GM23338 (cell line): ENCODE measurements around the gene MYORG. TPM values are rescaled to one million over a fixed set of nuclear protein-coding genes. Genes with fewer than 3 reads are reported as not detected.

Source experiments
- ATAC-seq: fragments of 200-7000 bp; cut with Tn5 transposase; 3 replicates; pipeline ENCODE4 v1.9.1; 2020
- DNase-seq: peaks from one replicate; pipeline ENCODE4 v3.0.0-alpha.2; 2015; ENCODE audit warnings: low spot score
- H2AFZ ChIP-seq: fragments of 200-600 bp; sonication (generic); 2 replicates; pipeline ENCODE4 v1.8.0; 2016; ENCODE audit warnings: antibody characterized with exemption, mild to moderate bottlenecking, moderate library complexity
- H3F3A ChIP-seq: fragments of 200-600 bp; sonication (generic); replicated peaks from 2 replicates; pipeline ENCODE4 v1.8.0; 2017; ENCODE audit warnings: antibody characterized with exemption, mixed run types, low read depth
- H3K27ac ChIP-seq: fragments of 200-600 bp; sonication (generic); 2 replicates; pipeline ENCODE4 v1.6.1; 2016; ENCODE audit warnings: low read depth
- H3K27me3 ChIP-seq: fragments of 200-600 bp; sonication (generic); 2 replicates; pipeline ENCODE4 v1.8.0; 2016; ENCODE audit warnings: mild to moderate bottlenecking, mixed run types, moderate library complexity; ENCODE audit not compliant: insufficient read depth
- H3K36me3 ChIP-seq: fragments of 200-600 bp; sonication (generic); 2 replicates; pipeline ENCODE4 v1.8.0; 2016; ENCODE audit warnings: mild to moderate bottlenecking; ENCODE audit not compliant: insufficient read depth
- H3K4me1 ChIP-seq: fragments of 200-600 bp; sonication (generic); 2 replicates; pipeline ENCODE4 v1.8.0; 2016; ENCODE audit warnings: mild to moderate bottlenecking, moderate library complexity; ENCODE audit not compliant: insufficient read depth
- H3K4me2 ChIP-seq: fragments of 200-600 bp; sonication (generic); 2 replicates; pipeline ENCODE4 v1.7.1; 2017; ENCODE audit warnings: mixed run types
- H3K4me3 ChIP-seq: fragments of 200-600 bp; sonication (generic); 2 replicates; pipeline ENCODE4 v1.6.1; 2016; ENCODE audit warnings: mixed run types
- H3K79me2 ChIP-seq: fragments of 200-600 bp; sonication (generic); replicated peaks from 2 replicates; pipeline ENCODE4 v1.8.0; 2017; ENCODE audit warnings: mild to moderate bottlenecking; ENCODE audit not compliant: insufficient read depth
- H3K9me2 ChIP-seq: fragments of 200-600 bp; sonication (generic); 2 replicates; pipeline ENCODE4 v1.8.0; 2017; ENCODE audit not compliant: insufficient read depth
- H4K20me1 ChIP-seq: fragments of 200-600 bp; sonication (generic); replicated peaks from 2 replicates; pipeline ENCODE4 v1.8.0; 2017; ENCODE audit warnings: mild to moderate bottlenecking; ENCODE audit not compliant: insufficient read depth
- H3K27ac Mint-ChIP-seq: 2 replicates; pipeline ENCODE4 v1.8.0; 2020; ENCODE audit warnings: inconsistent platforms, mild to moderate bottlenecking, moderate library complexity, mixed read lengths
- H3K27me3 Mint-ChIP-seq: 3 replicates; pipeline ENCODE4 v1.8.0; 2022; ENCODE audit warnings: low read depth, mild to moderate bottlenecking, moderate library complexity, mixed read lengths, inconsistent platforms; ENCODE audit not compliant: insufficient read depth, poor library complexity
- H3K36me3 Mint-ChIP-seq: 3 replicates; pipeline ENCODE4 v1.8.0; 2021; ENCODE audit warnings: low read depth, mild to moderate bottlenecking, inconsistent platforms, moderate library complexity, mixed read lengths
- H3K4me1 Mint-ChIP-seq: 3 replicates; pipeline ENCODE4 v1.8.0; 2020; ENCODE audit warnings: mild to moderate bottlenecking, inconsistent platforms, mixed read lengths
- H3K4me3 Mint-ChIP-seq: 3 replicates; pipeline ENCODE4 v1.8.0; 2021; ENCODE audit warnings: moderate library complexity, mild to moderate bottlenecking, inconsistent platforms, mixed read lengths
- H3K9me3 Mint-ChIP-seq: 3 replicates; pipeline ENCODE4 v1.8.0; 2020; ENCODE audit warnings: moderate library complexity, mild to moderate bottlenecking, inconsistent platforms, mixed read lengths
- CREB1 ChIP-seq: fragments of 250-450 bp; sonication (Bioruptor Pico); IDR thresholded peaks from 2 replicates; pipeline ENCODE4 v1.5.0; 2020; ENCODE audit warnings: low read depth, mild to moderate bottlenecking, moderate library complexity
- EZH2 ChIP-seq: fragments of 200-600 bp; sonication (generic); IDR thresholded peaks from one replicate; pipeline ENCODE4 v1.8.0; 2017; ENCODE audit warnings: antibody characterized with exemption, mild to moderate bottlenecking, low read depth; ENCODE audit not compliant: unreplicated experiment
- EZH2phosphoT487 ChIP-seq: fragments of 200-600 bp; sonication (generic); IDR thresholded peaks from one replicate; pipeline ENCODE4 v1.8.1; 2018; ENCODE audit warnings: antibody characterized with exemption; ENCODE audit not compliant: unreplicated experiment
- JUNB ChIP-seq: IDR thresholded peaks from one replicate; pipeline ENCODE4 v1.6.1; 2016; ENCODE audit warnings: antibody characterized with exemption; ENCODE audit not compliant: unreplicated experiment
- POLR2AphosphoS5 ChIP-seq: IDR thresholded peaks from 2 replicates; pipeline ENCODE4 v1.6.1; 2016; ENCODE audit warnings: antibody characterized with exemption, low read depth
- STAT1 ChIP-seq: IDR thresholded peaks from one replicate; pipeline ENCODE4 v1.6.1; 2016; ENCODE audit warnings: antibody characterized with exemption; ENCODE audit not compliant: unreplicated experiment
- ZNF114 ChIP-seq: fragments of 250-450 bp; sonication (Bioruptor Pico); IDR thresholded peaks from 2 replicates; pipeline ENCODE4 v1.5.0; 2020; ENCODE audit warnings: mild to moderate bottlenecking, moderate library complexity
- polyA plus RNA-seq: library from polyadenylated mRNA; unstranded; fragments of >200 nt; fragmentation: Nextera tagmentation; extraction: Ambion mirVana; gene quantifications from 2 replicates; pipeline ENCODE4 v1.2.1, GENCODE V29; 2016
- total RNA-seq: library from RNA; depleted of rRNA; stranded (reverse); fragments of >200 nt; shearing (Covaris generic); gene quantifications from 2 replicates; pipeline ENCODE4 v1.2.3, GENCODE V29; 2014
- TF ChIP-seq, protein P1 (sequence below): IDR thresholded peaks from 2 replicates; pipeline ENCODE4 v1.6.1; 2016; ENCODE audit warnings: antibody characterized with exemption

MYORG gene
- total and polyA plus RNA-seq, 2 experiments from 2014 or later, result 1.5 to 7.3 TPM

DNA sequence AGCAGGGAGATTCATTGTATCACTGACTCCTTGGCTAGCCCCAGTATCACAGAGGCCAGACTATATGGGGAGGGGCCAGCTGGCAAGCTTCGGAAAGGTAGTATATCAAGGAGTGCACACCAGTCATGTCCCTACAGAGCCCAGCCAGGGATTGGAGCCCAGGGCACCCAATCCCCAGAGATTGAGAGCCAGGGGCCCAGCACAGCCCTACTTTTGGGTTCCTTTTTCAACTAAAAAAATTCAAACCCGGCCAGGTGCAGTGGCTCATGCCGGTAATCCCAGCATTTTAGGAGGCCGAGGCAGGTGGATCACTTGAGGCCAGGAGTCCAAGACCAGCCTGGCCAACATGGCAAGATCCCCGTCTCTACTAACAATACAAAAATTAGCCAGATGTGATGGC is 5.4 kb upstream of the MYORG start:
- Mint-ChIP-seq H3K36me3 (no peaks in the 10 kb centered on the region), H3K4me3 (peak overlapping the region; percentile 89; the same call in 2 of the 3 replicates), H3K9me3 (no peaks in the 10 kb centered on the region; the same call in 2 of the 3 replicates), H3K4me1 (peaks cover 10% of the 10 kb centered on the region), H3K27ac (no peak overlapping the region), H3K27me3 (peaks cover 36% of the 10 kb centered on the region)
- no peak for ATAC-seq
- Histone ChIP-seq H3K36me3 (no peaks in the 10 kb centered on the region), H3K4me2 (peak overlapping the region; percentile 97), H3K27ac (no peak overlapping the region), H3K9me2 (no peaks in the 10 kb centered on the region), H3F3A (no peaks in the 10 kb centered on the region; the same call in 1 of the 2 replicates), H2AFZ (peak overlapping the region; percentile 99; the same call in 1 of the 2 replicates), H3K27me3 (peaks cover 44% of the 10 kb centered on the region), H3K4me1 (peaks cover 10% of the 10 kb centered on the region), H3K79me2 (no peaks in the 10 kb centered on the region), H4K20me1 (no peaks in the 10 kb centered on the region), H3K4me3 (peak overlapping the region; percentile 67; the same call in 1 of the 2 replicates)
- TF ChIP-seq, protein P1, sequence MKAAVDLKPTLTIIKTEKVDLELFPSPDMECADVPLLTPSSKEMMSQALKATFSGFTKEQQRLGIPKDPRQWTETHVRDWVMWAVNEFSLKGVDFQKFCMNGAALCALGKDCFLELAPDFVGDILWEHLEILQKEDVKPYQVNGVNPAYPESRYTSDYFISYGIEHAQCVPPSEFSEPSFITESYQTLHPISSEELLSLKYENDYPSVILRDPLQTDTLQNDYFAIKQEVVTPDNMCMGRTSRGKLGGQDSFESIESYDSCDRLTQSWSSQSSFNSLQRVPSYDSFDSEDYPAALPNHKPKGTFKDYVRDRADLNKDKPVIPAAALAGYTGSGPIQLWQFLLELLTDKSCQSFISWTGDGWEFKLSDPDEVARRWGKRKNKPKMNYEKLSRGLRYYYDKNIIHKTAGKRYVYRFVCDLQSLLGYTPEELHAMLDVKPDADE, result no peak
- DNase-seq, result no peak

DNA sequence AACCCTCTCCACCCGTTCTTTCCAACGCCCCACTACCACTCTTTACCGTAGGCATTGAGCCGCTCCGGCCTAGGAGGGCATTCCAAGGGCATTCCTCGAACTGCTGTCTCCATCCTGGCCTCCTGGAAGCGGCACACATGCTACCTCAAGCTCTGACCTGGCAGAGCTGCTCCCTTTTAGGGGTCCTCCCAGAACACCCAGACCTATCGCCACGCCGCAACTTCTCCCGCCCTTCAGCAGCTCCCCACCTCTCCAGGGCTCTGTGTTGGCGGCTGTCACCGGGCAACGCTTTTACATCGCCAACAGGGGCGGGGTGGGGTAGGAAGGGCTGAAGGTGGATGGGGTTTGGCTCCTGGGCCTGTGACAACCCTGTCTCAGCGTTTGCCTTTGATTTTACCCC is 4.6 kb upstream of the MYORG start:
- Histone ChIP-seq H3K9me2 (no peaks in the 10 kb centered on the region), H3K4me1 (peaks cover 10% of the 10 kb centered on the region), H3K27ac (no peak overlapping the region), H4K20me1 (no peaks in the 10 kb centered on the region), H2AFZ (peak overlapping the region; percentile 99), H3K4me3 (peak overlapping the region; percentile 67), H3K36me3 (no peaks in the 10 kb centered on the region), H3K79me2 (no peaks in the 10 kb centered on the region), H3K4me2 (peak overlapping the region; percentile 97), H3F3A (no peaks in the 10 kb centered on the region; the same call in 1 of the 2 replicates), H3K27me3 (peaks cover 44% of the 10 kb centered on the region)
- peak overlapping the region; percentile 89 for H3K4me3 Mint-ChIP-seq
- TF ChIP-seq ZNF114 (CRISPR knock-in tag), result no peak
- 0 out of 2 replicates have a peak, but pooled peaks have one; percentile 1 for TF ChIP-seq POLR2AphosphoS5
- TF ChIP-seq JUNB, result no peak
- H3K27me3 Mint-ChIP-seq, result peaks cover 37% of the 10 kb centered on the region
- DNase-seq (peak; percentile 82), ATAC-seq (peak; percentile 14)
- H3K9me3 Mint-ChIP-seq, result no peaks in the 10 kb centered on the region; the same call in 2 of the 3 replicates
- H3K36me3 Mint-ChIP-seq, result no peaks in the 10 kb centered on the region
- H3K4me1 Mint-ChIP-seq, result peaks cover 10% of the 10 kb centered on the region
- no peak overlapping the region for H3K27ac Mint-ChIP-seq

DNA sequence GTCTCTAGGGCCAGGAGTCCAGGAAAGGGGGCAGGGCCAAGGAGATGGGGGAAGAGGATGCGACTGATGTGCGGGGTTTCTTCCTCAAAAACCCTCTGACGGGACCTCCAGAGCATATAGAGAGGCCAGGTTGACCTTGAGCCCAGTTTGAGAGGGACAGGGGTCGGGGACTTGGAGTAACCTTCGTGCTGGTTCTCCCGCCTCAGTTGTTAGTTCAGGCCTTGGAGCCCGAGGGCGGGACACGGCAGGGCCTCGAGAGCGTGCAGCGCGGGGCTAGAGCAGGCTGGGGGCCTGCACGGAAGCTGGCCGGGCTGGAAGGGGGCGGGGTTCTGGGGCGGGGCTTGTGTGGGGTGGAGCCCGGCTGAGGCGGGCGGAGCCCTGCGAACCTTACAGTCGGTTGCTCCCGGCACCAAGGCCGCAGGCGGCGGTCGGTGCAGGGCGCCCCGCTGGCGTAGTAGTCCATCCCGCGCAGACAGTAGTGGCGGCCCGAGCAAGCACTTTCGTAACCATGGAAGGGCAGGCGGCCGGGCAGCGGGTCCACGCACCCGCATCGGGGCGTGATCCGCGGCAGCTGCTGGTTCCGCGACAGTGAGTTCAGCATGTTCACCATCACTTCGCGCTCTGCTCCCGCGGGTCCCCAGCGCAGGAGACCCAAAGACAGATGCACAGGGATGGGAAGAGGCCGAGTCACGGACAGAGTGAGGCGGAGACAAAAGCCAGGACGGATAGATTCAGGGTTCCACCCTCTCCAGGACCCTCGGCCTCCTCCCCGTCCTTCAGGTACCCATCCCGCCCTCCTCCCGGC is 4.0 kb upstream of the MYORG start:
- Mint-ChIP-seq H3K4me3 (peak overlapping the region; percentile 89), H3K4me1 (peaks cover 13% of the 10 kb centered on the region), H3K36me3 (no peaks in the 10 kb centered on the region), H3K27ac (no peak overlapping the region), H3K27me3 (peaks cover 41% of the 10 kb centered on the region), H3K9me3 (no peaks in the 10 kb centered on the region; the same call in 2 of the 3 replicates)
- Histone ChIP-seq H3K27ac (no peak overlapping the region), H3K4me1 (peaks cover 14% of the 10 kb centered on the region), H3K36me3 (no peaks in the 10 kb centered on the region), H3K9me2 (no peaks in the 10 kb centered on the region), H4K20me1 (no peaks in the 10 kb centered on the region), H3K4me2 (peak overlapping the region; percentile 97), H3K27me3 (peaks cover 46% of the 10 kb centered on the region), H3K79me2 (no peaks in the 10 kb centered on the region), H3F3A (no peaks in the 10 kb centered on the region; the same call in 1 of the 2 replicates), H2AFZ (peak overlapping the region; percentile 100), H3K4me3 (peak overlapping the region; percentile 67)
- DNase-seq, result peak; percentile 83
- ATAC-seq, result peak; percentile 61
- TF ChIP-seq CREB1 (CRISPR knock-in tag) (no peak), EZH2 (no peak), EZH2phosphoT487 (no peak), STAT1 (no peak), POLR2AphosphoS5 (peak; percentile 51; the same call in 1 of the 2 replicates)
